ENCODE measurements around the gene KRTAP5-2.
"Not testable (repeated sequence)": the region's sequence is repeated elsewhere in the genome, so short reads cannot be mapped to it uniquely, and the experiment has no call there.

The KRTAP5-2 gene

GRCh38 chr11:1625541-1625940 is 27.4 kb upstream of the KRTAP5-2 start:
- DNase-seq: no peak

- DNase-seq: no peak
Measured at GRCh38 chr11:1624621-1625020, 26.5 kb upstream of the KRTAP5-2 start.

- DNase-seq: no peak
Measured at GRCh38 chr11:1623716-1624115, 25.6 kb upstream of the KRTAP5-2 start.

- DNase-seq: no peak
Measured at GRCh38 chr11:1622086-1622485, 24.0 kb upstream of the KRTAP5-2 start, which contains the start of gene KRTAP5-4. KRTAP5-4 (minus strand) TSS chr11:1622138; CDS start chr11:1622093, 45 bp downstream.

GRCh38 chr11:1619449-1619848 is 21.4 kb upstream of the KRTAP5-2 start:
- DNase-seq: no peak

- no peak for DNase-seq
Measured at GRCh38 chr11:1618231-1618630, 20.1 kb upstream of the KRTAP5-2 start.

GRCh38 chr11:1608363-1608762 is 10.3 kb upstream of the KRTAP5-2 start, which contains the start of gene KRTAP5-3:
KRTAP5-3 (minus strand) TSS chr11:1608463; CDS start chr11:1608385, 78 bp downstream.
- DNase-seq: no peak

GRCh38 chr11:1607901-1608300 is 9.8 kb upstream of the KRTAP5-2 start:
- DNase-seq: not testable (repeated sequence)

- DNase-seq: peak; percentile 59
Measured at GRCh38 chr11:1607156-1607845, 9.2 kb upstream of the KRTAP5-2 start.

- DNase-seq: not testable (repeated sequence)
Measured at GRCh38 chr11:1605923-1606322, 7.8 kb upstream of the KRTAP5-2 start.

- DNase-seq: no peak
Measured at GRCh38 chr11:1604711-1605110, 6.6 kb upstream of the KRTAP5-2 start.

- no peak for DNase-seq
Measured at GRCh38 chr11:1604181-1604580, 6.1 kb upstream of the KRTAP5-2 start.

- DNase-seq: no peak
Measured at GRCh38 chr11:1603629-1604028, 5.5 kb upstream of the KRTAP5-2 start.

- not testable (repeated sequence) for DNase-seq
Measured at GRCh38 chr11:1601663-1602062, 3.6 kb upstream of the KRTAP5-2 start.

- DNase-seq: no peak
Measured at GRCh38 chr11:1600626-1601025, 2.5 kb upstream of the KRTAP5-2 start.

GRCh38 chr11:1598816-1599215 is 722 bp upstream of the KRTAP5-2 start:
- no peak for DNase-seq

GRCh38 chr11:1598406-1598805 is 312 bp upstream of the KRTAP5-2 start:
- DNase-seq: not testable (repeated sequence)

GRCh38 chr11:1597331-1597993 is 632 bp downstream of the KRTAP5-2 start:
- DNase-seq: no peak

GRCh38 chr11:1596576-1597121 is 1.4 kb downstream of the KRTAP5-2 start:
- peak; percentile 14 for DNase-seq

- not testable (repeated sequence) for DNase-seq
Measured at GRCh38 chr11:1595994-1596575, 2.0 kb downstream of the KRTAP5-2 start.

- DNase-seq: no peak
Measured at GRCh38 chr11:1592628-1593027, 5.5 kb downstream of the KRTAP5-2 start.

GRCh38 chr11:1589996-1590395 is 8.1 kb downstream of the KRTAP5-2 start:
- no peak for DNase-seq

GRCh38 chr11:1589191-1589963 is 8.7 kb downstream of the KRTAP5-2 start:
- DNase-seq: not testable (repeated sequence)
